ENCODE data around the gene CRYAA.
"Not testable (repeated sequence)": the region's sequence is repeated elsewhere in the genome, so short reads cannot be mapped to it uniquely, and the experiment has no call there.

DNA sequence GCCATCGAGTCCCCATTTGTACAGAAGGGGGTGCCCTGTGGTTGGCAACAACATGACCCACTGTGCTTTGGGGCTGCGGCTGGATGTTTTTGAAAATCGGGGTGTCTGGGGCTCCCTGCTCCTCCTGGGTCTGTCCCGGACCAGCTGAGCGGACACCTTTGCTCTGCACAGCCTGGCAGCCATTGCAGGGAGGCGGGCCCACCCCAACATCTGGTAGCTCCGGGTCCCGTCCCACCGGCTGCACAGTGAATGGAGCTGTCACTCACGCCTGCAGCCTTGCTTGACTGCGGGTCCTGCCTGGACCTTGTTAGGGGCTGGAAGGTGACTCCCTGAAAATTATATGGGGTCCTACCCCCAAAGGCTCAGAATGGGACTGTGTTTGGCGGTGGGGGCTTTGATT lies 5.1 kb downstream of the CRYAA start:
- TF ChIP-seq, protein P1, sequence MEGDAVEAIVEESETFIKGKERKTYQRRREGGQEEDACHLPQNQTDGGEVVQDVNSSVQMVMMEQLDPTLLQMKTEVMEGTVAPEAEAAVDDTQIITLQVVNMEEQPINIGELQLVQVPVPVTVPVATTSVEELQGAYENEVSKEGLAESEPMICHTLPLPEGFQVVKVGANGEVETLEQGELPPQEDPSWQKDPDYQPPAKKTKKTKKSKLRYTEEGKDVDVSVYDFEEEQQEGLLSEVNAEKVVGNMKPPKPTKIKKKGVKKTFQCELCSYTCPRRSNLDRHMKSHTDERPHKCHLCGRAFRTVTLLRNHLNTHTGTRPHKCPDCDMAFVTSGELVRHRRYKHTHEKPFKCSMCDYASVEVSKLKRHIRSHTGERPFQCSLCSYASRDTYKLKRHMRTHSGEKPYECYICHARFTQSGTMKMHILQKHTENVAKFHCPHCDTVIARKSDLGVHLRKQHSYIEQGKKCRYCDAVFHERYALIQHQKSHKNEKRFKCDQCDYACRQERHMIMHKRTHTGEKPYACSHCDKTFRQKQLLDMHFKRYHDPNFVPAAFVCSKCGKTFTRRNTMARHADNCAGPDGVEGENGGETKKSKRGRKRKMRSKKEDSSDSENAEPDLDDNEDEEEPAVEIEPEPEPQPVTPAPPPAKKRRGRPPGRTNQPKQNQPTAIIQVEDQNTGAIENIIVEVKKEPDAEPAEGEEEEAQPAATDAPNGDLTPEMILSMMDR (IDR thresholded peaks at IDR 0.05 in 2 of 3, conservative IDR thresholded peaks at IDR 0.05 in 1 of 3; ENCODE audit: borderline replicate concordance in 1 of 3, insufficient read depth in 1 of 3, low read depth in 2 of 3, low read length in 2 of 3) = not testable (repeated sequence)
- TF ChIP-seq YY1 (IDR thresholded peaks at IDR 0.05; ENCODE audit: extremely low read depth, insufficient replicate concordance, low read depth, low read length); ZNF274 (IDR thresholded peaks at IDR 0.05; ENCODE audit: low read depth, low read length); POLR2A (IDR thresholded peaks at IDR 0.05; ENCODE audit: borderline replicate concordance, extremely low read depth, insufficient read depth, insufficient read length); FOSL1 (IDR thresholded peaks at IDR 0.05; ENCODE audit: low read depth); SIN3A (IDR thresholded peaks at IDR 0.05; ENCODE audit: low read depth); EZH2phosphoT487 (IDR thresholded peaks at IDR 0.05; ENCODE audit: borderline replicate concordance); SP1 (IDR thresholded peaks at IDR 0.05; ENCODE audit: low read depth); TCF7L2 (IDR thresholded peaks at IDR 0.05; ENCODE audit: borderline replicate concordance, extremely low read depth, insufficient read depth, insufficient read length); ZFX (IDR thresholded peaks at IDR 0.05); RAD21 (IDR thresholded peaks at IDR 0.05; ENCODE audit: low read depth); POLR2AphosphoS5 (IDR thresholded peaks at IDR 0.05; ENCODE audit: low read depth, low read length): not testable (repeated sequence)
- TF ChIP-seq, protein P2, sequence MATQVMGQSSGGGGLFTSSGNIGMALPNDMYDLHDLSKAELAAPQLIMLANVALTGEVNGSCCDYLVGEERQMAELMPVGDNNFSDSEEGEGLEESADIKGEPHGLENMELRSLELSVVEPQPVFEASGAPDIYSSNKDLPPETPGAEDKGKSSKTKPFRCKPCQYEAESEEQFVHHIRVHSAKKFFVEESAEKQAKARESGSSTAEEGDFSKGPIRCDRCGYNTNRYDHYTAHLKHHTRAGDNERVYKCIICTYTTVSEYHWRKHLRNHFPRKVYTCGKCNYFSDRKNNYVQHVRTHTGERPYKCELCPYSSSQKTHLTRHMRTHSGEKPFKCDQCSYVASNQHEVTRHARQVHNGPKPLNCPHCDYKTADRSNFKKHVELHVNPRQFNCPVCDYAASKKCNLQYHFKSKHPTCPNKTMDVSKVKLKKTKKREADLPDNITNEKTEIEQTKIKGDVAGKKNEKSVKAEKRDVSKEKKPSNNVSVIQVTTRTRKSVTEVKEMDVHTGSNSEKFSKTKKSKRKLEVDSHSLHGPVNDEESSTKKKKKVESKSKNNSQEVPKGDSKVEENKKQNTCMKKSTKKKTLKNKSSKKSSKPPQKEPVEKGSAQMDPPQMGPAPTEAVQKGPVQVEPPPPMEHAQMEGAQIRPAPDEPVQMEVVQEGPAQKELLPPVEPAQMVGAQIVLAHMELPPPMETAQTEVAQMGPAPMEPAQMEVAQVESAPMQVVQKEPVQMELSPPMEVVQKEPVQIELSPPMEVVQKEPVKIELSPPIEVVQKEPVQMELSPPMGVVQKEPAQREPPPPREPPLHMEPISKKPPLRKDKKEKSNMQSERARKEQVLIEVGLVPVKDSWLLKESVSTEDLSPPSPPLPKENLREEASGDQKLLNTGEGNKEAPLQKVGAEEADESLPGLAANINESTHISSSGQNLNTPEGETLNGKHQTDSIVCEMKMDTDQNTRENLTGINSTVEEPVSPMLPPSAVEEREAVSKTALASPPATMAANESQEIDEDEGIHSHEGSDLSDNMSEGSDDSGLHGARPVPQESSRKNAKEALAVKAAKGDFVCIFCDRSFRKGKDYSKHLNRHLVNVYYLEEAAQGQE (IDR thresholded peaks at IDR 0.05; ENCODE audit: low read depth) = not testable (repeated sequence)
- TF ChIP-seq, protein P3, sequence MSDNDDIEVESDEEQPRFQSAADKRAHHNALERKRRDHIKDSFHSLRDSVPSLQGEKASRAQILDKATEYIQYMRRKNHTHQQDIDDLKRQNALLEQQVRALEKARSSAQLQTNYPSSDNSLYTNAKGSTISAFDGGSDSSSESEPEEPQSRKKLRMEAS (IDR thresholded peaks at IDR 0.05) = not testable (repeated sequence)
